GM13976 (cell line): ENCODE results near the gene GLI1.
"Not testable (repeated sequence)": the region's sequence is repeated elsewhere in the genome, so short reads cannot be mapped to it uniquely, and the experiment has no call there.

ENCODE experiments used
- DNase-seq: peaks from one replicate; pipeline ENCODE4 v3.0.0; 2012; ENCODE audit warnings: low spot score
- in situ Hi-C: fragments of 300-500 bp; cut with MboI; formaldehyde crosslinking; loops from one replicate; pipeline ENCODE4 v1.12.0; 2022; ENCODE audit warnings: low sequenced_read_pairs, mixed read lengths, inconsistent platforms; ENCODE audit not compliant: unreplicated experiment
- TF ChIP-seq, protein P1 (sequence below): IDR thresholded peaks from 2 replicates; pipeline ENCODE4 v1.5.1; 2012; ENCODE audit warnings: borderline replicate concordance, mild to moderate bottlenecking; ENCODE audit not compliant: insufficient read depth; ENCODE audit errors: extremely low read depth, missing control alignments, control extremely low read depth

GLI1 gene

DNA sequence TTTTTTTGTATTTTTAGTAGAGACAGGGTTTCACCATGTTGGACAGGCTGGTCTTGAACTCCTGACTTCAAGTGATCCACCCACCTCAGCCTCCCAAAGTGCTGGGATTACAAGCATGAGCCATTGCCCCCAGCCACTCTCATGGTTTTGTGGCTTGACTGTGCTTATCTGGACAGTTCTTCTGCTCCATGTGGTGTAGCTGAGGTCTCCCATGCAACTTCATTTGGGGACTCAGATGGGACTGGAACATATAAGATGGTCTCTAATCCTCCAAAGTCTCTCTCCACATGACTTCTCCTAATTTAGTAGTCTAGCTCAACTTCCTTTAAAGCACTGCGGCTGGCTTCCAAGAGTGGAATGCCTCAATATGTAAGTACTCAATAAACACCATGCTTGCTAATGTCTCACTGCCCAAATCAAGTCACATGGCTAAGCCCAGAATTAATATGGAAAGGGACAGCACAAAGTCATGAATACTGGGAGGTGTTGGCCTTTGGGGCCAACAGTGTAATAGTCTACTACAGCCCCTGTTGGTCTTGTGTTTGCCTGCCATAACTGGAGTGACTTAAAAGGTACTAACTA is 17.6 kb upstream of the GLI1 start:
- TF ChIP-seq, protein P1, sequence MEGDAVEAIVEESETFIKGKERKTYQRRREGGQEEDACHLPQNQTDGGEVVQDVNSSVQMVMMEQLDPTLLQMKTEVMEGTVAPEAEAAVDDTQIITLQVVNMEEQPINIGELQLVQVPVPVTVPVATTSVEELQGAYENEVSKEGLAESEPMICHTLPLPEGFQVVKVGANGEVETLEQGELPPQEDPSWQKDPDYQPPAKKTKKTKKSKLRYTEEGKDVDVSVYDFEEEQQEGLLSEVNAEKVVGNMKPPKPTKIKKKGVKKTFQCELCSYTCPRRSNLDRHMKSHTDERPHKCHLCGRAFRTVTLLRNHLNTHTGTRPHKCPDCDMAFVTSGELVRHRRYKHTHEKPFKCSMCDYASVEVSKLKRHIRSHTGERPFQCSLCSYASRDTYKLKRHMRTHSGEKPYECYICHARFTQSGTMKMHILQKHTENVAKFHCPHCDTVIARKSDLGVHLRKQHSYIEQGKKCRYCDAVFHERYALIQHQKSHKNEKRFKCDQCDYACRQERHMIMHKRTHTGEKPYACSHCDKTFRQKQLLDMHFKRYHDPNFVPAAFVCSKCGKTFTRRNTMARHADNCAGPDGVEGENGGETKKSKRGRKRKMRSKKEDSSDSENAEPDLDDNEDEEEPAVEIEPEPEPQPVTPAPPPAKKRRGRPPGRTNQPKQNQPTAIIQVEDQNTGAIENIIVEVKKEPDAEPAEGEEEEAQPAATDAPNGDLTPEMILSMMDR = no peak
- in situ Hi-C loops = no loop called here
- DNase-seq = no peak

GRCh38 chr12:57444337-57444736 is 15.2 kb upstream of the GLI1 start:
- DNase-seq, in situ Hi-C loops: not testable (repeated sequence)

GRCh38 chr12:57444744-57445143 is 14.8 kb upstream of the GLI1 start:
- in situ Hi-C loops = no loop called here

GRCh38 chr12:57446292-57446960 is 13.2 kb upstream of the GLI1 start:
- TF ChIP-seq, protein P1 = no peak
- no peak for DNase-seq
- in situ Hi-C loops = no loop called here

More at GRCh38 chr12:57444744-57445143, 14.8 kb upstream of the GLI1 start:
- TF ChIP-seq, protein P1 = no peak
- no peak for DNase-seq

GRCh38 chr12:57448669-57449068 is 10.9 kb upstream of the GLI1 start:
- DNase-seq = no peak
- TF ChIP-seq, protein P1 = no peak
- in situ Hi-C loops = no loop called here

DNA sequence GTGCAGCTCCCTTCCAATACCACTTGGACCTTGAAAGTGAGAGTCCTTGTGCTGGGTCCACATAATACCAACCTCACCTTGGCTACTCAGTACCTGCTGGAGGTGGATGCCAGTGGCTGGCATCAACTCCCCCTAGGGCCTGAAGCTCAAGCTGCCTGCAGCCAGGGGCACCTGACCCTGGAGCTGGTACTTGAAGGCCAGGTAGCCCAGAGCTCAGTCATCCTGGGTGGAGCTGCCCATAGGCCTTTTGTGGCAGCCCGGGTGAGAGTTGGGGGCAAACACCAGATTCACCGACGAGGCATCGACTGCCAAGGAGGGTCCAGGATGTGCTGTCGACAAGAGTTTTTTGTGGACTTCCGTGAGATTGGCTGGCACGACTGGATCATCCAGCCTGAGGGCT is 10.2 kb upstream of the GLI1 start:
- DNase-seq = no peak

GRCh38 chr12:57450057-57450456 is 9.5 kb upstream of the GLI1 start:
- in situ Hi-C loops = loop anchor here (10.0 kb wide), 1 partner anchor 165 kb away; no protein-coding TSS in a partner anchor
- DNase-seq = no peak
- TF ChIP-seq, protein P1 = no peak

More for the DNA sequence above, 10.2 kb upstream of the GLI1 start:
- in situ Hi-C loops = no loop called here
- TF ChIP-seq, protein P1 = no peak
